ENCODE results near the gene EREG. TPM values are rescaled to one million over a fixed set of nuclear protein-coding genes. Genes with fewer than 3 reads are reported as not detected.

Gene EREG
- polyA plus RNA-seq, 1 of the 3 experiments (the other 2 are of a cell fraction), result not detected

DNA sequence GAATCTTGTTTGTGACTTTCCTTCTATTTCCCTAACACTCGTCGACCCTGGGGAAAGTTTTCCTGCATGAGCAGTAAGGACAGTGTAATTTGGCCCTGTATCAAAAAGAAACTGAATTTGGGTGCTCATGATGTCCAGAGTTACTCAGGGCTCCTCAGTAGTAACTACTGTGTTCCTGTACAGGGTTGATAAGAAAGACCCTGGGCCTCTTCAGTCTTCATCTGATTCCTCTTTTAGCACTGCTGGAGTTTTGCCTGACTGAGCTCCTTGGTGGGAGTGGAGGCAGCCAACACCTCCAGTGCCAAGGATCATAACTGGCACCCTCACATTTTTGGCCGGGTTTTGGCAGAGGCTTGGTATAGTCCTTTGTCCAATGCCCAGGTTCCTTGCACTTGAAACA is 72.9 kb downstream of the EREG start:
- 5% methylated on average over 3 of the region's 3 CpGs for WGBS (ENCODE audit: low lambda C conversion rate)
- Histone ChIP-seq H3F3A (replicated peaks; ENCODE audit: insufficient read depth) (no peaks in the 10 kb centered on the region), H2AFZ (ENCODE audit: low read depth) (no peak overlapping the region), H3K4me3 (ENCODE audit: low read depth in 2 of 2, low read length in 1 of 2) (no peak overlapping the region), H4K20me1 (ENCODE audit: insufficient read depth) (no peaks in the 10 kb centered on the region), H3K4me2 (no peak overlapping the region), H3K36me3 (replicated peaks in 1 of 2; ENCODE audit: control insufficient read depth in 1 of 2, insufficient read depth in 2 of 2, low read length in 1 of 2) (no peaks in the 10 kb centered on the region), H3K4me1 (ENCODE audit: control insufficient read depth in 1 of 2, insufficient read depth in 2 of 2, low read depth in 1 of 2, low read length in 1 of 2) (no peaks in the 10 kb centered on the region), H3K9me2 (no peaks in the 10 kb centered on the region), H3K9me3 (no peaks in the 10 kb centered on the region), H3K9ac (no peak overlapping the region), H3K79me2 (ENCODE audit: insufficient read depth) (no peaks in the 10 kb centered on the region), H3K27me3 (ENCODE audit: insufficient read depth) (no peaks in the 10 kb centered on the region), H3K27ac (ENCODE audit: low read depth in 2 of 2, low read length in 1 of 2) (no peak overlapping the region)
- ChIA-PET CTCF (no interaction called here), POLR2A (no interaction called here)
- TF ChIP-seq TAF1 (IDR thresholded peaks at IDR 0.05; ENCODE audit: borderline replicate concordance, low read depth, low read length) (no peak), MEF2A (IDR thresholded peaks at IDR 0.05; ENCODE audit: borderline replicate concordance, low read depth) (no peak), JUND (IDR thresholded peaks at IDR 0.05) (no peak), YY1 (IDR thresholded peaks at IDR 0.05; ENCODE audit: low read depth) (no peak)
- TF ChIP-seq, protein P1, sequence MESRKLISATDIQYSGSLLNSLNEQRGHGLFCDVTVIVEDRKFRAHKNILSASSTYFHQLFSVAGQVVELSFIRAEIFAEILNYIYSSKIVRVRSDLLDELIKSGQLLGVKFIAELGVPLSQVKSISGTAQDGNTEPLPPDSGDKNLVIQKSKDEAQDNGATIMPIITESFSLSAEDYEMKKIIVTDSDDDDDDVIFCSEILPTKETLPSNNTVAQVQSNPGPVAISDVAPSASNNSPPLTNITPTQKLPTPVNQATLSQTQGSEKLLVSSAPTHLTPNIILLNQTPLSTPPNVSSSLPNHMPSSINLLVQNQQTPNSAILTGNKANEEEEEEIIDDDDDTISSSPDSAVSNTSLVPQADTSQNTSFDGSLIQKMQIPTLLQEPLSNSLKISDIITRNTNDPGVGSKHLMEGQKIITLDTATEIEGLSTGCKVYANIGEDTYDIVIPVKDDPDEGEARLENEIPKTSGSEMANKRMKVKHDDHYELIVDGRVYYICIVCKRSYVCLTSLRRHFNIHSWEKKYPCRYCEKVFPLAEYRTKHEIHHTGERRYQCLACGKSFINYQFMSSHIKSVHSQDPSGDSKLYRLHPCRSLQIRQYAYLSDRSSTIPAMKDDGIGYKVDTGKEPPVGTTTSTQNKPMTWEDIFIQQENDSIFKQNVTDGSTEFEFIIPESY (IDR thresholded peaks at IDR 0.05; ENCODE audit: borderline replicate concordance, low read depth), result no peak
- no peak for DNase-seq

Other genes with a start within 250 kb of the EREG start
- gene MTHFD2L, start 207.0 kb upstream of the EREG start, polyA plus RNA-seq (2012; rRNA removed), result 4.8 and 8.2 TPM in 2 replicates
- 0.23 and 0.52 TPM in 2 replicates for gene EPGN, start 56.7 kb upstream of the EREG start, polyA plus RNA-seq (2012; rRNA removed)
- gene AREG, start 80.0 kb downstream of the EREG start, polyA plus RNA-seq (2012; rRNA removed), result not detected in 2 replicates